ENCODE data around the gene MEI1. TPM values are rescaled to one million over a fixed set of nuclear protein-coding genes. Genes with fewer than 3 reads are reported as not detected.
"Not testable (repeated sequence)": the region's sequence is repeated elsewhere in the genome, so short reads cannot be mapped to it uniquely, and the experiment has no call there.

MEI1 gene
- total RNA-seq, 1 donor from 2014 or later, result 28.9 TPM

- H3K9me3 Mint-ChIP-seq, result no peaks in the 10 kb centered on the region
- H3K36me3 Mint-ChIP-seq (ENCODE audit: low read depth), result peaks cover 37% of the 10 kb centered on the region
- H3K27ac Mint-ChIP-seq, result peak within 1 kb of the TSS; percentile 99
- intact Hi-C loops (cut with micrococcal nuclease), result loop anchor here (1.0 to 2.0 kb wide), 8 partner anchors 8 to 258 kb away; partner anchors contain the start of genes NDUFA6 and SMDT1
- ATAC-seq (ENCODE audit: low read depth), result peak; percentile 85
- H3K4me1 Mint-ChIP-seq, result peaks cover 62% of the 10 kb centered on the region
- ChIA-PET CTCF (interaction anchor here (0.8 to 2.7 kb wide), 8 partner anchors 9 to 136 kb away, joined by 3 to 14 read pairs (median 4); partner anchors contain the start of genes CCDC134 and TNFRSF13C), POLR2A (interaction anchor here (0.6 to 11.0 kb wide), 43 partner anchors 7 to 782 kb away, joined by 3 to 221 read pairs (median 6); partner anchors contain the start of genes CCDC134, CENPM, DESI1 and MEI1)
- no peaks in the 10 kb centered on the region for H3K27me3 Mint-ChIP-seq
- DNase-seq, result peak; percentile 96
- H3K4me3 Mint-ChIP-seq, result peak within 1 kb of the TSS; percentile 98
- no peak for TF ChIP-seq CTCF (IDR thresholded peaks at IDR 0.05)
These were observed 133.5 kb downstream of the MEI1 start, which contains the start of gene SREBF2 for GRCh38 chr22:41832553-41833368. SREBF2 (plus strand) TSS chr22:41833105; CDS start chr22:41833271, 166 bp downstream.

GRCh38 chr22:41833369-41834004, 134.2 kb downstream of the MEI1 start:
- peaks cover 67% of the 10 kb centered on the region for H3K4me1 Mint-ChIP-seq
- DNase-seq, result peak; percentile 61
- ChIA-PET POLR2A (interaction anchor here (0.6 to 11.0 kb wide), 39 partner anchors 9 to 781 kb away, joined by 3 to 221 read pairs (median 7); partner anchors contain the start of genes CCDC134, CENPM, DESI1 and MEI1), CTCF (interaction anchor here (0.8 to 2.7 kb wide), 9 partner anchors 9 to 136 kb away, joined by 3 to 14 read pairs (median 4); partner anchors contain the start of genes CCDC134 and TNFRSF13C)
- intact Hi-C loops (cut with micrococcal nuclease), result loop anchor here (1.0 to 2.0 kb wide), 6 partner anchors 29 to 257 kb away; partner anchors contain the start of genes NDUFA6 and SMDT1
- H3K27me3 Mint-ChIP-seq, result no peaks in the 10 kb centered on the region
- peak overlapping the region; percentile 98 for H3K4me3 Mint-ChIP-seq
- no peak for TF ChIP-seq CTCF (IDR thresholded peaks at IDR 0.05)
- H3K36me3 Mint-ChIP-seq (ENCODE audit: low read depth), result peaks cover 44% of the 10 kb centered on the region
- H3K9me3 Mint-ChIP-seq, result no peaks in the 10 kb centered on the region
- H3K27ac Mint-ChIP-seq, result peak overlapping the region; percentile 92
- peak; percentile 2 for ATAC-seq (ENCODE audit: low read depth)

GRCh38 chr22:41834005-41834944, 135.0 kb downstream of the MEI1 start:
- no peak for DNase-seq
- no peak for TF ChIP-seq CTCF (IDR thresholded peaks at IDR 0.05)
- no peaks in the 10 kb centered on the region for H3K27me3 Mint-ChIP-seq
- peaks cover 72% of the 10 kb centered on the region for H3K4me1 Mint-ChIP-seq
- no peak for ATAC-seq (ENCODE audit: low read depth)
- H3K36me3 Mint-ChIP-seq (ENCODE audit: low read depth), result peaks cover 52% of the 10 kb centered on the region
- POLR2A ChIA-PET, result interaction anchor here (0.8 to 11.0 kb wide), 16 partner anchors 8 to 137 kb away, joined by 3 to 221 read pairs (median 15); partner anchors contain the start of genes CCDC134, CENPM and TNFRSF13C
- H3K4me3 Mint-ChIP-seq, result peak overlapping the region; percentile 98
- CTCF ChIA-PET, result interaction anchor here (1.1 to 2.7 kb wide), 3 partner anchors 29 to 137 kb away, joined by 4 to 14 read pairs (median 7); no protein-coding TSS in a partner anchor
- H3K9me3 Mint-ChIP-seq, result no peaks in the 10 kb centered on the region
- peak overlapping the region; percentile 92 for H3K27ac Mint-ChIP-seq
- intact Hi-C loops (cut with micrococcal nuclease), result no loop called here

GRCh38 chr22:41835462-41835861, 136.2 kb downstream of the MEI1 start:
- H3K4me3 Mint-ChIP-seq; H3K9me3 Mint-ChIP-seq; DNase-seq; ATAC-seq (ENCODE audit: low read depth); H3K27me3 Mint-ChIP-seq; intact Hi-C loops (cut with micrococcal nuclease): not testable (repeated sequence)
- H3K36me3 Mint-ChIP-seq (ENCODE audit: low read depth), result peaks cover 61% of the 10 kb centered on the region
- CTCF ChIA-PET, result interaction anchor here (0.6 to 1.1 kb wide), 2 partner anchors 22 to 105 kb away, joined by 3 to 5 read pairs; no protein-coding TSS in a partner anchor
- H3K4me1 Mint-ChIP-seq, result peaks cover 73% of the 10 kb centered on the region
- POLR2A ChIA-PET, result interaction anchor here (0.6 to 9.9 kb wide), 7 partner anchors 7 to 1320 kb away, joined by 3 to 166 read pairs (median 5); partner anchors contain the start of gene TNFRSF13C
- H3K27ac Mint-ChIP-seq, result peak overlapping the region; percentile 50

Data from activated B cell treated with CpG ODN at 0.5 μM for 24 hours (primary cell).